Body of pancreas (tissue), 4 donors: Measurements from ENCODE around the gene VTI1A.

Source experiments
- POLR2A ChIP-seq, 3 donors: fragments of 450-650 bp; IDR thresholded peaks; one replicate each; pipeline ENCODE4 v1.6.1; 2016; ENCODE audit warnings: antibody characterized with exemption in 3 of 3, mild to moderate bottlenecking in 2 of 3
- TF ChIP-seq, protein P1 (sequence below), 7 experiments: fragments of 450-650 bp in 4 of 7; fragments of 200-600 bp in 3 of 7; sonication (generic) in 3 of 7; IDR thresholded peaks; one replicate each; pipeline ENCODE4 v1.5.1; 2016 to 2019; ENCODE audit warnings: antibody characterized with exemption in 7 of 7

DNA sequence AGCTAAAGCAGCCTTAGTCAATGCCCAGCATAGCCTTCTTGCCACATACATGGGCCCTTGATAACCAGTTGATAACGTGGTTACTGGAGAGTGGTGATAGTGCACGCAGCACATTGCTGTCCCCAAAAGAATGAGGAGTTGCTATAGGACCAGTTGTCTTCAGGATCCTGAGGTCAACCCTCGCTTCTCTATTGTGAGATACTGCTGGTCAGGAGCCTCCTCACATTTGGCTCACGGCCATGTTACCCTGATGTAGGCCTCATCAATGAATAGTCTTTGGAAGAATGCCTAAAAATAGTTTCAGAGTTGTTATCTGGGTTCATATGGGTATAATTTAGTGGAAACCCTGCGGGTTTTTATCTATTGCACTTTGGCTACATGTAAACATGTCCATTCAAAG is 230.7 kb downstream of the VTI1A start:
- TF ChIP-seq, protein P1, sequence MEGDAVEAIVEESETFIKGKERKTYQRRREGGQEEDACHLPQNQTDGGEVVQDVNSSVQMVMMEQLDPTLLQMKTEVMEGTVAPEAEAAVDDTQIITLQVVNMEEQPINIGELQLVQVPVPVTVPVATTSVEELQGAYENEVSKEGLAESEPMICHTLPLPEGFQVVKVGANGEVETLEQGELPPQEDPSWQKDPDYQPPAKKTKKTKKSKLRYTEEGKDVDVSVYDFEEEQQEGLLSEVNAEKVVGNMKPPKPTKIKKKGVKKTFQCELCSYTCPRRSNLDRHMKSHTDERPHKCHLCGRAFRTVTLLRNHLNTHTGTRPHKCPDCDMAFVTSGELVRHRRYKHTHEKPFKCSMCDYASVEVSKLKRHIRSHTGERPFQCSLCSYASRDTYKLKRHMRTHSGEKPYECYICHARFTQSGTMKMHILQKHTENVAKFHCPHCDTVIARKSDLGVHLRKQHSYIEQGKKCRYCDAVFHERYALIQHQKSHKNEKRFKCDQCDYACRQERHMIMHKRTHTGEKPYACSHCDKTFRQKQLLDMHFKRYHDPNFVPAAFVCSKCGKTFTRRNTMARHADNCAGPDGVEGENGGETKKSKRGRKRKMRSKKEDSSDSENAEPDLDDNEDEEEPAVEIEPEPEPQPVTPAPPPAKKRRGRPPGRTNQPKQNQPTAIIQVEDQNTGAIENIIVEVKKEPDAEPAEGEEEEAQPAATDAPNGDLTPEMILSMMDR (IDR thresholded peaks at IDR 0.05): no peak
- no peak for TF ChIP-seq POLR2A (IDR thresholded peaks at IDR 0.05)
